Measurements from ENCODE around the gene GALNT15. TPM values are rescaled to one million over a fixed set of nuclear protein-coding genes. Genes with fewer than 3 reads are reported as not detected.

Gene GALNT15
- total and polyA plus RNA-seq, 2 donors from 2014 or later = 5.5 to 39.9 TPM

DNA sequence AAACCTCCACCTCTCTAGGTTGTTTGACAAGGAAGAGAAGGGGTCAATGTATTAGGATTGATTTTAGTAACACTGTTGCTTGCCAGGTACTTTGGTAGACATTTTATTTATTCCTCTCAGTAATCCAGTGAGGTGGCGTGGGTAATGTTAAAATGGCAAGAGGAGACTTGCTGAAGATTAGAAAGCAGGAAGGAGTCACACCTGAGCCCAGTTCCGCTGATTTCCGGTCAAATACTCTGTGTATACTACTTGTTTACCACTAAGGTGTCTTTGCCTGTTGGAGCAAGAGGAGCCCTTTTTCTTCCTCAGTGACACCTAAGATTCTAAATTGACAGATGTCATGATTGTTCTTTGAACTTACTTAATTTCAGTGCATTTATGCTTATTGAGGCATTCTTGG is 92.2 kb downstream of the GALNT15 start:
- H3K9ac ChIP-seq (ENCODE audit: low read length in 3 of 3) = peak overlapping the region in 1 of 3 donors; percentile 17
- TF ChIP-seq CTCF (IDR thresholded peaks at IDR 0.05; ENCODE audit: borderline replicate concordance, extremely low read depth, insufficient read depth) = no peak
- H3K4me3 ChIP-seq (ENCODE audit: low read length in 3 of 3) = peak overlapping the region in 1 of 3 donors; percentile 99
- H3K36me3 ChIP-seq (ENCODE audit: control insufficient read depth in 2 of 3, insufficient read depth in 3 of 3, low read length in 3 of 3) = peaks cover 0 to 6% (median 4%) of the 10 kb centered on the region in 3 donors
- no peaks in the 10 kb centered on the region for H3K27me3 ChIP-seq (ENCODE audit: control insufficient read depth, insufficient read depth, low read length)
- H3K4me1 ChIP-seq (ENCODE audit: control insufficient read depth in 2 of 3, insufficient read depth in 2 of 3, low read depth in 1 of 3, low read length in 3 of 3) = peaks cover 0 to 5% (median 3%) of the 10 kb centered on the region in 3 donors
- FAIRE-seq (no peak), DNase-seq (no peak)
- intact Hi-C loops (cut with DNase I) = no loop called here
- no peaks in the 10 kb centered on the region for H3K9me3 ChIP-seq (ENCODE audit: control insufficient read depth in 2 of 3, insufficient read depth in 1 of 3, low read length in 3 of 3)
- no peak overlapping the region for H3K27ac ChIP-seq (ENCODE audit: low read depth in 2 of 2, low read length in 2 of 2)

- no peak overlapping the region for H3K27ac ChIP-seq (ENCODE audit: low read depth in 2 of 2, low read length in 2 of 2)
- no peak overlapping the region for H3K4me3 ChIP-seq (ENCODE audit: low read length in 3 of 3)
- intact Hi-C loops (cut with DNase I) = no loop called here
- H3K27me3 ChIP-seq (ENCODE audit: control insufficient read depth, insufficient read depth, low read length) = no peaks in the 10 kb centered on the region
- no peak for TF ChIP-seq CTCF (IDR thresholded peaks at IDR 0.05; ENCODE audit: borderline replicate concordance, extremely low read depth, insufficient read depth)
- no peaks in the 10 kb centered on the region for H3K9me3 ChIP-seq (ENCODE audit: control insufficient read depth in 2 of 3, insufficient read depth in 1 of 3, low read length in 3 of 3)
- H3K9ac ChIP-seq (ENCODE audit: low read length in 3 of 3) = no peak overlapping the region
- H3K36me3 ChIP-seq (ENCODE audit: control insufficient read depth in 2 of 3, insufficient read depth in 3 of 3, low read length in 3 of 3) = peaks cover 0 to 17% (median 7%) of the 10 kb centered on the region in 3 donors
- H3K4me1 ChIP-seq (ENCODE audit: control insufficient read depth in 2 of 3, insufficient read depth in 2 of 3, low read depth in 1 of 3, low read length in 3 of 3) = peaks cover 0 to 3% (median 2%) of the 10 kb centered on the region in 3 donors
- FAIRE-seq (no peak), DNase-seq (no peak)
Observed at GRCh38 chr3:16270855-16271254, 96.4 kb downstream of the GALNT15 start.

DNA sequence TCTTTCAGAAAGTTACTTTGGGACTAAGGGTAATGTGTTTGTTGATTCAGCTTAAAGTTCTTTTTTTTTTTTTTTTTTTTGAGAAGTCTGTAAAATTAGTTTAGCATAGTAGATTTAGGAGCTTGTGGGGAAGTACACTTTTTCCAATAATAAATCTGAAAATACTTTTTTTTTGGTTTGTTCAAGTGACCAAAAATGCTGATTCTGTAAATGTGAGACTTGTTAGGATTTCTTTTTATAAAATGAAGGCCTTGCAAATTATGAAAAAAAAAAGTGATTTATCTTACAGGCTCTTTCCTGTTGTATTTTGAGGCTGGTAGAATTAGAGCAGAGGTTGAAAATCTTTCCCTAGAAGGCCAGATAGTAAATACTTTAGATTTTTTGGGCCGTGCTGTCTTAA is 98.1 kb downstream of the GALNT15 start:
- no peaks in the 10 kb centered on the region for H3K27me3 ChIP-seq (ENCODE audit: control insufficient read depth, insufficient read depth, low read length)
- no peak overlapping the region for H3K4me3 ChIP-seq (ENCODE audit: low read length in 3 of 3)
- intact Hi-C loops (cut with DNase I) = no loop called here
- H3K27ac ChIP-seq (ENCODE audit: low read depth in 2 of 2, low read length in 2 of 2) = no peak overlapping the region
- FAIRE-seq (no peak), DNase-seq (no peak)
- H3K9ac ChIP-seq (ENCODE audit: low read length in 3 of 3) = no peak overlapping the region
- TF ChIP-seq CTCF (IDR thresholded peaks at IDR 0.05; ENCODE audit: borderline replicate concordance, extremely low read depth, insufficient read depth) = no peak
- H3K36me3 ChIP-seq (ENCODE audit: control insufficient read depth in 2 of 3, insufficient read depth in 3 of 3, low read length in 3 of 3) = peaks cover 3 to 21% (median 9%) of the 10 kb centered on the region in 3 donors
- no peaks in the 10 kb centered on the region for H3K4me1 ChIP-seq (ENCODE audit: control insufficient read depth in 2 of 3, insufficient read depth in 2 of 3, low read depth in 1 of 3, low read length in 3 of 3)
- no peaks in the 10 kb centered on the region for H3K9me3 ChIP-seq (ENCODE audit: control insufficient read depth in 2 of 3, insufficient read depth in 1 of 3, low read length in 3 of 3)

DNA sequence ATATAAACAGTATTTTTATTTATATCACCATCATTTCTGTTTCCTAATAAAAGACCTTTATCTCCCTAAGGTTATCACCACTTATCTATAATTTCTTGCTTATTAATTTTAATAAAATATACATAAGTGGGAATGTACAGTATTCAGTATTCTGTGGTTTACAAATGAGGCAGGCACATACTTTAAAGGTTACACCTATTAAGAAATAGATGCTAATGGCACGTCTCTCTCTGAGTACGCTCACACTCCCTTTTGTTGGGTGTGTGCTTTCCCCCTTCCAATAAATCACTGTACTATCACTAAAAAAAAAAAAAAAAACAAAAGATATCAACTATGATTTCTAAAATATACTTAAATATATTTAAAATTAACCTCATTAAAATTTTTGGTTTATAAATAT is 99.4 kb downstream of the GALNT15 start:
- FAIRE-seq (peak; percentile 55), DNase-seq (no peak)
- Histone ChIP-seq H3K36me3 (ENCODE audit: control insufficient read depth in 2 of 3, insufficient read depth in 3 of 3, low read length in 3 of 3) (peaks cover 3 to 23% (median 10%) of the 10 kb centered on the region in 3 donors), H3K4me3 (ENCODE audit: low read length in 3 of 3) (no peak overlapping the region), H3K27me3 (ENCODE audit: control insufficient read depth, insufficient read depth, low read length) (no peaks in the 10 kb centered on the region), H3K27ac (ENCODE audit: low read depth in 2 of 2, low read length in 2 of 2) (no peak overlapping the region), H3K9ac (ENCODE audit: low read length in 3 of 3) (no peak overlapping the region), H3K9me3 (ENCODE audit: control insufficient read depth in 2 of 3, insufficient read depth in 1 of 3, low read length in 3 of 3) (no peaks in the 10 kb centered on the region), H3K4me1 (ENCODE audit: control insufficient read depth in 2 of 3, insufficient read depth in 2 of 3, low read depth in 1 of 3, low read length in 3 of 3) (no peaks in the 10 kb centered on the region)
- intact Hi-C loops (cut with DNase I) = no loop called here
- no peak for TF ChIP-seq CTCF (IDR thresholded peaks at IDR 0.05; ENCODE audit: borderline replicate concordance, extremely low read depth, insufficient read depth)
